ENCODE measurements around the gene KLC4. TPM values are rescaled to one million over a fixed set of nuclear protein-coding genes. Genes with fewer than 3 reads are reported as not detected.
A peak's percentile ranks its signal among the peaks of the same experiment; 100 is the strongest.

KLC4 gene
- 9.6 TPM for total RNA-seq

DNA sequence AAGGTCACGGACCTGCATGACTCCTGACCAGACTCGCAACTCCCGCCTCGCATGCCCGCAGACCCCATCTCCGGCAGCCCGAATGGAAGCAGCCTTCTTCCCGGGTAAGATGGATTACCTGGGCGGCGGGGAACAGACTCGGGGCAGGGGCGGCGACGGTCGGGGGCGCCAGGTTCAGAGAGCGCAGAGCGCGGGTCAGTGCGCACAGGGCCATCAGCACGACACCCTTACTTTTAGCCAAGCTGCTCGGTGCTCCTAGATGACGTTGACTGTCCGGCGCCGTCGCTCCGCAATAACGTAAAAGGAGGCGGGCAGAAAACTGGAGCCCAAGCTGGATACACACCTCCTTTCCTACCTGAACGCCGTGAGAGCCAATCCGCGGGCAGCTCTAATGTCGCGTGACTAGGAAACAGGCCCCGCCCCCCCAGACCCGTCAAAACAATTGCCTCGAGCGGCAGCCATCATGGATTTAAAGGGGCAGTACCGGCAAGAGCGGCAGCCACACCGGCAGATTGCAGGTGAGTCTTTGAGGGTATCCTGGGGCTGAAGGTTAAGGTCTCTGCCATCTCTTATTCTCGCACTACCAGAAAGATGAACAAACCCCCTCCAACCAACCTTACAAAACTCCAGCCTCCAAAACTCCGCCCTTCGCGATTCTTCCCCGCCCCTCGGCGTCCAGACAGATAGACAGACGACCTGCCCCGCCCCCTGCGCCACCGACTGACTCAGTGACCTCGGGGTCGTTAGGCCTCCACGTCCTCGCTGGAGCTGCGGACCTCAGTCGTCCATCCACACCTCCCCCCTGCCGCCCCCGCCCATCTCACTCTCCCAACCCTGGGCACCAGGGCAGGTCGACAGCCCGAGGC lies at the start of gene KLC4, which contains the start of gene MRPL2:
Gene KLC4 (plus strand): TSS at position 464 of the 866 bp plus-strand sequence. CDS start 1,705 bp downstream, outside the sequence.
Gene MRPL2 (minus strand): TSS at position 267 of the 866 bp plus-strand sequence. CDS start 53 bp downstream, at position 214.
- Histone ChIP-seq H3K4me3 (ENCODE audit: low read length) (peak within 1 kb of the TSS; percentile 73), H3K9me3 (ENCODE audit: low read depth, low read length) (no peaks in the 10 kb centered on the region), H3K4me1 (ENCODE audit: insufficient read depth, low read length) (peaks cover 20% of the 10 kb centered on the region), H3K27me3 (ENCODE audit: insufficient read depth, low read length) (no peaks in the 10 kb centered on the region)

DNA sequence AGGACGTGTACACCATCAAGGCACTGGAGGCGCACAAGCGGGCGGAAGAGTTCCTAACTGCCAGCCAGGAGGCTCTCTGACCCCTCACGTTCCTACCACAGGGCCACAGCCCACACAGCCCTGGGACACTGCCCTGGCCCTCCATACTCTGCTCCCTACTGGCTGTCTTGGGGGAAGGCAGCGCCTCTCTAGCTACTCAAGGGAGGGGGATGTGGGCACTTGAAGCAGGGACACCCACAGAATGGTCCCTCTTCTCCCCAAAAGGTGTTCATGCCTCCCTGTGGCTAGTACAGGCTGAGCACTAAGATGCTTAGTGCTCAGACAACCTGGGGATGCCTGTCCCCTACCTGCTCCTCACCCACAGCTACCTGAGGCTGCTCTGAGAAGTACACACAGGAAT lies 48.2 kb upstream of the KLC4 start:
- no peaks in the 10 kb centered on the region for H3K27me3 ChIP-seq (ENCODE audit: insufficient read depth, low read length)
- H3K9me3 ChIP-seq (ENCODE audit: low read depth, low read length), result no peaks in the 10 kb centered on the region
- no peak overlapping the region for H3K4me3 ChIP-seq (ENCODE audit: low read length)
- H3K4me1 ChIP-seq (ENCODE audit: insufficient read depth, low read length), result peaks cover 35% of the 10 kb centered on the region

DNA sequence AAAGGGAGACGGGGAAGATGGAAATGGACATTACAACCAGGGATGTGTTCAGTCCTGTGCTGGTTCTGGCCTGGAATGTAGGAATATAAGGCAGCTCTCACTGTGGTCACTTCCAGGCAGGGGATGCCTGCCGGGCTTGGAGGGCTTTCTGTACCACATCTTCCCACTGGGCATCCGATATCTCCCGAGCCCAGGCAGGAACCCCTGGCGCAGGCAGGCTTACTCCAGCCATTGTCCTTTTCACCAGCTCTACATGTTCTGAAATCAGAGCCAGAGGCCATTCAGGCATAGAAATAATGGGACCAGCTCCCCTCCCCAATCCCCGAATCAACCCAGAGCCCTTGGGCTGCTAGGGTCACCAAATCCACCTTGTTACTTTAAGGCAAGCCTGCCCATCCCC lies 47.1 kb upstream of the KLC4 start:
- no peaks in the 10 kb centered on the region for H3K9me3 ChIP-seq (ENCODE audit: low read depth, low read length)

DNA sequence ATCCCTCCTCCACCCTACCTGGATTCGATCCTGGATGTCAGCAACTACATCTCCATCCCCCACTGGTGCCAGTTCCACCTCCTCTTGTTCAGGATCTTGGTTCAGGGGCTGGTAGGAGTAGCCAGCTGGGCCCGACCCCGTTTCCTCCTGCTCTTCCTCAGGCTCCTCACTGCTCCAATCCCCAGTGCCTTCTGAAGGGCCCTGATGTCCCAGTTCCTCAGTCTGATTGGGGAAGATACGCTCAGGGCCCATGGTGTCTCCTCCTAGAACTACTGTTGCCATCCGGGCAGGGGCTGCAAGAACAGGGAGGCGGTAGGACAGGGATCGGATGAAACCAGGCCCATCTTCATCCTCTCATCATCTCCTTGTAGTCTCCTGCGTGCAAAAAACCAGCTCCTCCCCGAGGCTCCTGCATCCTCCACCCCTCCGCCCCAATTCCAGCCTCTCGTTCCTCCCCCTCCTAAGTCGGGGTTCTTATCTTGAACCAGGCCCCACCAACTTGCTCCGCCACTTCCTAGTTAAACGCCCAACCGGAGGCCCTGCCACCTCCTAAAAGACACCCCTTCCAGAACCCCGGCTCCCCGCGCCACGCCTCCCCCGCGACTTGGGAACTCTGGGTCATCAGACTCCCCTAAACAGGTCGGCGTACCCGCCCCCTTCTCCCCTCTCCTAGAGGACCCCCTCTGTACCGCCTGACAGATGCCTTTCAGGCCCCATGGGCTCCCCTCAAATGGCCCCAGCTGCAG lies 46.2 kb upstream of the KLC4 start:
- H3K27me3 ChIP-seq (ENCODE audit: insufficient read depth, low read length), result no peaks in the 10 kb centered on the region
- H3K4me1 ChIP-seq (ENCODE audit: insufficient read depth, low read length), result peaks cover 41% of the 10 kb centered on the region
- no peaks in the 10 kb centered on the region for H3K9me3 ChIP-seq (ENCODE audit: low read depth, low read length)
- H3K4me3 ChIP-seq (ENCODE audit: low read length), result peak overlapping the region; percentile 54

More for the DNA sequence above, 47.1 kb upstream of the KLC4 start:
- Histone ChIP-seq H3K27me3 (ENCODE audit: insufficient read depth, low read length) (no peaks in the 10 kb centered on the region), H3K4me3 (ENCODE audit: low read length) (no peak overlapping the region), H3K4me1 (ENCODE audit: insufficient read depth, low read length) (peaks cover 41% of the 10 kb centered on the region)

DNA sequence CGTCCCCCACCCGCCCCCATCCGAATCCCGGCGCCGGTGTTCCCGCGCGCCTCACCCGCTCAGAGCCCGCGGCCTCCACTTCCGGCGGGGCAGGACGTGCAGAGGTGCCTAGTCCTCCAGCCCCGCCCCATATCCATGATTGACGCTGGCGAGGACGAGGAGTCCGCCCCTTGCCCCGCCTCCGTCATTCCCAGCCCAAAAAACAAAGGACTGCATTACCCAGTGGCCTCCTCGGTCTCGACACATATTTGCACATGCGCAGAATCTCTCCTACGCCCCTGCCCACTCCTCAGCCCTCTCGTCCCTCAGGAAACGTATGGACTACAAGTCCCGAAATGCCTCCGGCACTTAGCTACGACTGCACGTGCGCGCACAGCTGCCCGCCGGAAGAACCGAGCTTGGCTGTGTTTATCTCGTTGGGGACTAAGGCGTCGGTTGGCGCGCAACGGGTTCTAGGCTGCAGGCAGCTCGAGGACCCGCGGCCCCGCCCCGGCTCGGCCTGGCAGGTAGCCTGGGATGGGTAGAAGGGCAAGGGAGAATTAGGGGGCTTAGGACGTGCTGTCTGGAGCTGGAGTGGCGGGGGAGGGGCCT lies 45.5 kb upstream of the KLC4 start, which contains the start of the genes KLHDC3 and MEA1:
Gene KLHDC3 (plus strand): TSS at position 407 of the 591 bp plus-strand sequence. CDS start 2,944 bp downstream, outside the sequence.
Gene MEA1 (minus strand): TSS at position 104 of the 591 bp plus-strand sequence. CDS start 133 bp downstream, outside the sequence.
- peaks cover 41% of the 10 kb centered on the region for H3K4me1 ChIP-seq (ENCODE audit: insufficient read depth, low read length)
- H3K27me3 ChIP-seq (ENCODE audit: insufficient read depth, low read length), result no peaks in the 10 kb centered on the region
- H3K4me3 ChIP-seq (ENCODE audit: low read length), result peak within 1 kb of the TSS; percentile 54
- no peaks in the 10 kb centered on the region for H3K9me3 ChIP-seq (ENCODE audit: low read depth, low read length)

DNA sequence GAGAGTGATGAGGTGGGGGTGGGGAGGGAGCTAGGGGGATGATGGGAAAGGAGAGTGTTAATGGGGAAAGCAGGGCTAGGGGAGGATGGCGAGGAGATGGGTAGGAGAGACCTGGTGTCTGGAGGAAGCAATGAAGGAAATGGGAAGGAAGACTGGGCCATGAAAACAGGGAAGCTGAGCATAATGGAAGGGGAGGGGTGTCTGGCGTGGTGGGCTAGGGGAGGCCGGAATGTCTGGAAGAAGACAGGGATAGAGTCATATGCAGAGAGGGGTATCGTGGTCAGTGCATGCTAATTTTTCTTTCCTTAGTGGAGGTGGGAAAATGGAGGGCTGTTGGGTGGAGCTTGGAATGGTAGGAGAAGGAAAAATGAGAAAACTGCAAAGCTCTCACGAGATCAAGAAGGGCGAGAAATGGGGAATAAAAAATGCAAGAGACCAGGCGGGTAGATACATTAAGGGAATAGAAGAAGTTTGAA lies 45.0 kb upstream of the KLC4 start:
- Histone ChIP-seq H3K9me3 (ENCODE audit: low read depth, low read length) (no peaks in the 10 kb centered on the region), H3K4me1 (ENCODE audit: insufficient read depth, low read length) (peaks cover 41% of the 10 kb centered on the region), H3K4me3 (ENCODE audit: low read length) (peak overlapping the region; percentile 54), H3K27me3 (ENCODE audit: insufficient read depth, low read length) (no peaks in the 10 kb centered on the region)

DNA sequence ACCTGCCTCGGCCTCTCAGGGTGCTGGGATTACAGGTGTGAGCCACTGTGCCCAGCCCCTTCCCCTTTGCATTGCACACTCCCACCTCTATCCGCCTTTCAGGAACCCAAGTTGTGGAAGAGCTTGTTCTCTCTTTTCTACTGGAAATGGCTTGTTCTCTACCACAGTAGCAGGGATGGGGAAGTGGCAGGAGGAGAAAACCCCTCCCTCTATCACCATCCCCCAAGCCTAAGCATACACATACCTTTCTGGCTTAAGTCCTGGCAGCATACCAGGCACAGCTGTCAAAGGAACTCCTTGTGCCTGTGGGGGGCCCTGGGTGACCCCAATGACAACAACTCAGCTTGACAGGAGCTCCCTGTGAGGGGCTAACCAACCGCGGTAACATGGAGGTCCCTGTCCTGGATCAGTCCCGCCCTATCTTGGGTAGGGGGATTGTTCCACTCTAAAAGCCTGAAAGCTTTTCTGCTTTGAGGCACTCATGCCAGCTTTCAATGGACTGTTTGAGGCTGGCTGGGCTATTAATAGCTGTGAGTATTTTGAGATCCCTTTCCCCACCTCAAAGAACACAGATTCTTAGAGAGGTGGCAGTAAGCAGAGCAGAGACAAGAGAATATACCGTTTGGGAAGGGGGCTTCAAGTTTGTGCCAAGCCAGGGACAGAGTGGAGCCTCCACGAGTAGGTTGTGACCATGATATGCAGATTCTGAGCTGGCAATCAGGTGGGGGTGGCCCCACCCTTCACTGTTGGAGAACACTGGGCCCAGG lies 43.1 kb upstream of the KLC4 start:
- Histone ChIP-seq H3K4me3 (ENCODE audit: low read length) (no peak overlapping the region), H3K4me1 (ENCODE audit: insufficient read depth, low read length) (peaks cover 50% of the 10 kb centered on the region)

DNA sequence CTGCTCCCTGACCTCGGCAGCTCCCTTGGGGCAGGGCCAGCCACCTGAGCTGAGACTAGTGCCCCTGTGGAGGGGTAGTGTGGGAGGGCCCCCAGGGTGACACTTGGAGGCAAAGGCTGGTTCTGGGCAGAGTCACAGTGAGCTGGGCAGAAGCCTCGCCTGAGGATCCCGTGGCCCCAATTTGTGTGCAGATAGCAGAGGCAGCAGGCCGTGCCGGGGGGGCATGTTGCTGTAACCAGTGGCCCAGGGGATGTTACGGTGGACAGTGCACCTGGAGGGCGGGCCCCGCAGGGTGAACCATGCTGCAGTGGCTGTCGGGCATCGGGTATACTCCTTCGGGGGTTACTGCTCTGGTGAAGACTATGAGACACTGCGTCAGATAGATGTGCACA lies 42.5 kb upstream of the KLC4 start:
- no peaks in the 10 kb centered on the region for H3K27me3 ChIP-seq (ENCODE audit: insufficient read depth, low read length)
- no peaks in the 10 kb centered on the region for H3K9me3 ChIP-seq (ENCODE audit: low read depth, low read length)
- peaks cover 49% of the 10 kb centered on the region for H3K4me1 ChIP-seq (ENCODE audit: insufficient read depth, low read length)
- no peak overlapping the region for H3K4me3 ChIP-seq (ENCODE audit: low read length)

More for the DNA sequence above, 43.1 kb upstream of the KLC4 start:
- Histone ChIP-seq H3K9me3 (ENCODE audit: low read depth, low read length) (no peaks in the 10 kb centered on the region), H3K27me3 (ENCODE audit: insufficient read depth, low read length) (no peaks in the 10 kb centered on the region)

DNA sequence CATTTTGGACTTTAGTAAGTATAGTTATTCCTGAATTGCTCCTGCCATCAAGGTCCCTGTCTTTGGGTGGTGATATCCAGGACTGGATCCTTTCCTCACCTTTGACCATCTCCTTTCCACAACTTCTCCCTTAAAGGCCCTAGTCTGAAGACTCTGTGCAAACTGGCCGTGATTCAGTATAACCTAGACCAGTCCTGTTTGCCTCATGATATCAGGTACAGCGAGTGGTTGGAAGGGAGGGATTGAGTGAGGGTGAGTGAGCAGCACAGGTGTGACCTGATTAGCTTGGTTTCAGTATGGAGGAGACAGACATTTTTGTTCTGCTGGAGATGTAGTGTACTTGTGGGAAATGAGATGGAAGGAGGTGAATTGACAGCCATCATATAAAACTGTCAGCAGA lies 40.3 kb upstream of the KLC4 start:
- H3K4me3 ChIP-seq (ENCODE audit: low read length), result no peak overlapping the region
- H3K27me3 ChIP-seq (ENCODE audit: insufficient read depth, low read length), result no peaks in the 10 kb centered on the region
- peaks cover 50% of the 10 kb centered on the region for H3K4me1 ChIP-seq (ENCODE audit: insufficient read depth, low read length)
- H3K9me3 ChIP-seq (ENCODE audit: low read depth, low read length), result no peaks in the 10 kb centered on the region

DNA sequence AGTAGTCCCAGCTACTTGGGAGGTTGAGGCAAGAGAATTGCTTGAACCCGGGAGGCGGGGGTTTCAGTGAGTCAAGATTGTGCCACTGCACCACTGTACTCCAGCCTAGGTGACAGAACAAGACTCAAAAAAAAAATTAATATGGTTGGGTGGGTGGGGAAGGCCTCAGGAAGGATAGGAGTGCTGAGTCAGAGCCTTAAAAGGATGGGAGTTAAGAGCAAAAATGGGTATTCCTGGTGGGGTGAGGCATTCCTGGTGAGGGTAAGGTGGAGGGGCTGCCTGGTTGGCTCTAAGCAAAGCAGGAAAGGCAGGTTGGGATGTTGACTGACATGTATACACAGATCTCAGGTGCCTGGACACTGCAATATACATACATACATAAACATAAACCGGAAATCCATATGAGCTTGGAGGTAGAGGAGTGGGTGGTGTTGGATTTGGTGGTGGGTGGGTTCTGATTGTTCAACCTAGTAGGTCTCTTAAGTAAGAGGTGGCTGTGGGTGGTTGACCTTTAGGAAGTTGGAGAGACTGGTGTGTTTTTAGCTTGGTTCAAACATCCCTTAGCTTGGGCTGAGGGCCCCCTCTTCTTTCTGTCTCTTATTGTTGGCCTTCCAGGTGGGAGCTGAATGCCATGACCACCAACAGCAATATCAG lies 39.3 kb upstream of the KLC4 start:
- Histone ChIP-seq H3K9me3 (ENCODE audit: low read depth, low read length) (no peaks in the 10 kb centered on the region), H3K4me3 (ENCODE audit: low read length) (no peak overlapping the region), H3K27me3 (ENCODE audit: insufficient read depth, low read length) (no peaks in the 10 kb centered on the region), H3K4me1 (ENCODE audit: insufficient read depth, low read length) (peaks cover 41% of the 10 kb centered on the region)

DNA sequence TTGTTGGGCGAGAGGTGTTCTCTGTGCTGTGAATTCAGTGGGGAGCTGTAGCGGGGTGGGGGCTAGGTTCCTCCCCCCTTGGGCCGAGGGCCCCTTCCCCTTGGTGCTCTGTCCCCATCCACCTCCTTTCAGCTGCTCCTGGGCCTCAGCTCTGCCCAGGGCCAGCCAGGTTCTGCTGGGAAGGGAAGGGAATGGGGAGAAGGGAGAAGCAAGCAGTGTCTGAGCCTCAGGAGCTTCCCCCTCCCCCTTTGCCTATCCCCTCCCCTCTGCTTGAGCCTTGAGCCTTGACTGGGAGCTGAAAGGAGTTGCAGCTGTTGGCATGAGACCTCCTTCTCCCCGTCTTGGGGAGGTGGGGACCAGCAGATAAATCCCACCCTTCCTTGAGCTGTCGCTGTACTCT lies 38.6 kb upstream of the KLC4 start:
- Histone ChIP-seq H3K27me3 (ENCODE audit: insufficient read depth, low read length) (no peaks in the 10 kb centered on the region), H3K4me1 (ENCODE audit: insufficient read depth, low read length) (peaks cover 35% of the 10 kb centered on the region), H3K9me3 (ENCODE audit: low read depth, low read length) (no peaks in the 10 kb centered on the region), H3K4me3 (ENCODE audit: low read length) (peak overlapping the region; percentile 90)

DNA sequence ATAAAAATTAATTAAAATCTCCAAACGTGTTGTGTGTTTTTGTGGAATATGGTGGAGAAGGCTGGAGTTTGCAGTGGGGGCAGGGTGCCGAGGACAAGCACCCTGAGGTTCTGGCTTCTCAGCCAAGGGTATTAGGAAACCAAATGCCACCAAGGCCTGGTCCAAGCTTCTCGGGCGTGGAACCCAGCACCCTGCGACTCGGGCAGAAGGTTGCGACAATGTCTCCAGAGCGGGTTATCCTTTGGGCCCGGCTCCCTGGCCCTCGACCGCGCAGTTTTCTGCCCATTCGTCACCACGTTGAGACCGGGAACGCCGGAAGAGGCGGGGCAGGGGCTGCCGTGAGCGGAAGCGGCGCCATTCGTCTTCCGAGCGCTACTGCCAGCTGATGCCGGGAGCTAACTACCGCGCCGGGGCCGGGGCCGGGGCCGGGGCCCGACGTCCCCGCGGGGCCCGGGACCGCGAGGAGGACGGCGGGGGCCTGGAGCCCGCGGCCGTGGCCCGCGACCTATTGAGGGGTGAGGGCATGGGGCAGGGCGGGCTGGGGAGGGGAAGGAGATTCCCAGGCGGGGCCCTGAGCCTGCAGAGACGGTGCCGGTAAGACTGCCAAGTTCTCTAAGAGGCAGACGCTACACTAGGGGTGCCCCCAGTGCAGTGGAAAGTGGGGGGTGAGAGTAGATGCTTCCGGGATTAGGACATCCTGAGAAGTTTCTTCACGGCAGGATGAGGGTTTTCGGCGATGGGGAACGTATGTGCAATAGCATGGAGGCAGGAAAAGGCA lies 38.0 kb upstream of the KLC4 start, which contains the start of gene RRP36:
Gene RRP36 (plus strand): TSS at position 354 of the 778 bp plus-strand sequence. CDS start 32 bp downstream, at position 386.
- peaks cover 28% of the 10 kb centered on the region for H3K4me1 ChIP-seq (ENCODE audit: insufficient read depth, low read length)
- no peaks in the 10 kb centered on the region for H3K9me3 ChIP-seq (ENCODE audit: low read depth, low read length)
- no peaks in the 10 kb centered on the region for H3K27me3 ChIP-seq (ENCODE audit: insufficient read depth, low read length)
- H3K4me3 ChIP-seq (ENCODE audit: low read length), result peak within 1 kb of the TSS; percentile 90

DNA sequence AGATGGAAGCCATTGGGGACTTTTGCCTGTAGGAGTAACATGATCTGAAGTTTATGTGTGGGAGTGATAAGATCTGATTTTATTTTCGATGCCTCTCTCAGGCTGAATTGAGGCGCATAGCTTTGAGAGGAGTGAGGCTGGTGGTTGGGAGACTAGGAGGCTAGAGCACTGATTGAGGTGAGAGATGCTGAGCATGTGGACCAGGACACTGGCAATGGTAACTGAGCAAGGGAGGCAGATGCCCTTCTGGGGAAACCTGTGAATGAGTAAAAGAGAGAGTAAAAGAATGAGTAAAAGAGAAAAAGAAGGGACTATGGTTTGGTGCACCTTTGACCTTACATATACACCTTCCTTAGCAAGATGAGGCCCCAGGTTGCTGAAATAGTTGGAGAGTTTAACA lies 35.0 kb upstream of the KLC4 start:
- no peak overlapping the region for H3K4me3 ChIP-seq (ENCODE audit: low read length)
- no peaks in the 10 kb centered on the region for H3K9me3 ChIP-seq (ENCODE audit: low read depth, low read length)
- H3K4me1 ChIP-seq (ENCODE audit: insufficient read depth, low read length), result peaks cover 25% of the 10 kb centered on the region
- H3K27me3 ChIP-seq (ENCODE audit: insufficient read depth, low read length), result no peaks in the 10 kb centered on the region
